ENCODE measurements around the gene ZNF468. TPM values are rescaled to one million over a fixed set of nuclear protein-coding genes. Genes with fewer than 3 reads are reported as not detected.
"Not testable (repeated sequence)": the region's sequence is repeated elsewhere in the genome, so short reads cannot be mapped to it uniquely, and the experiment has no call there.

ZNF468 gene
- total and polyA plus RNA-seq, 8 donors: 5.8 to 53.1 (median 13.1) TPM

DNA sequence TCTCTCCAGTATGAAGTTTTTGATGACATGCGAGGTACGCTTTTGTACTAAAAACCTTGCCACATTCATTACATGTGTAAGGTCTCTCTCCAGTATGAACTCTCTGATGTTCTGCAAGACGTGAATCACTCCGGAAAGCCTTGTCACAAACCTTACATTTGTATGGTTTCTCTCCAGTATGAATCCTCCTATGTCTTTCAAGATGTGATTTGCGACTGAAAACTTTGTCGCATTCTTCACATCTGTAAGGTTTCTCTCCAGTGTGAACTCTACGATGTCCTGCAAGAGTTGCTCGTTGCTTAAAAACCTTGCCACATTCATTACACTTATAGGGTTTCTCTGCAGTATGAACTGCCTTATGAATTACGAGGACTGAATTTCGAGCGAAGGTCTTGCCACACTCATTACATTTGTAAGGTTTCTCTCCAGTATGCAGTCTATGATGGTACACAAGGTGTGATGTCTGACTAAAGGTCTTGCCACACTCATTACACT lies 23.5 kb upstream of the ZNF468 start:
- intact Hi-C loops (cut with DNase I; ENCODE audit: low total_unique reads): no loop called here
- peaks cover 60 to 87% (median 75%) of the 10 kb centered on the region in 4 donors for H3K36me3 ChIP-seq
- TF ChIP-seq, protein P1, sequence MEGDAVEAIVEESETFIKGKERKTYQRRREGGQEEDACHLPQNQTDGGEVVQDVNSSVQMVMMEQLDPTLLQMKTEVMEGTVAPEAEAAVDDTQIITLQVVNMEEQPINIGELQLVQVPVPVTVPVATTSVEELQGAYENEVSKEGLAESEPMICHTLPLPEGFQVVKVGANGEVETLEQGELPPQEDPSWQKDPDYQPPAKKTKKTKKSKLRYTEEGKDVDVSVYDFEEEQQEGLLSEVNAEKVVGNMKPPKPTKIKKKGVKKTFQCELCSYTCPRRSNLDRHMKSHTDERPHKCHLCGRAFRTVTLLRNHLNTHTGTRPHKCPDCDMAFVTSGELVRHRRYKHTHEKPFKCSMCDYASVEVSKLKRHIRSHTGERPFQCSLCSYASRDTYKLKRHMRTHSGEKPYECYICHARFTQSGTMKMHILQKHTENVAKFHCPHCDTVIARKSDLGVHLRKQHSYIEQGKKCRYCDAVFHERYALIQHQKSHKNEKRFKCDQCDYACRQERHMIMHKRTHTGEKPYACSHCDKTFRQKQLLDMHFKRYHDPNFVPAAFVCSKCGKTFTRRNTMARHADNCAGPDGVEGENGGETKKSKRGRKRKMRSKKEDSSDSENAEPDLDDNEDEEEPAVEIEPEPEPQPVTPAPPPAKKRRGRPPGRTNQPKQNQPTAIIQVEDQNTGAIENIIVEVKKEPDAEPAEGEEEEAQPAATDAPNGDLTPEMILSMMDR (IDR thresholded peaks at IDR 0.05): no peak
- TF ChIP-seq EP300 (IDR thresholded peaks at IDR 0.05): no peak
- TF ChIP-seq POLR2A (IDR thresholded peaks at IDR 0.05): no peak
- no peak for TF ChIP-seq POLR2AphosphoS5 (IDR thresholded peaks at IDR 0.05)
- H3K27me3 ChIP-seq: no peaks in the 10 kb centered on the region
- H3K9me3 ChIP-seq: peaks cover 8 to 93% (median 62%) of the 10 kb centered on the region in 4 donors
- no peak for DNase-seq
- H3K4me3 ChIP-seq: no peak overlapping the region
- no peak overlapping the region for H3K27ac ChIP-seq
- no peaks in the 10 kb centered on the region for H3K4me1 ChIP-seq
- WGBS, 5 donors: 89 to 94% (median 89%) methylated on average over 11 of the region's 11 CpGs

DNA sequence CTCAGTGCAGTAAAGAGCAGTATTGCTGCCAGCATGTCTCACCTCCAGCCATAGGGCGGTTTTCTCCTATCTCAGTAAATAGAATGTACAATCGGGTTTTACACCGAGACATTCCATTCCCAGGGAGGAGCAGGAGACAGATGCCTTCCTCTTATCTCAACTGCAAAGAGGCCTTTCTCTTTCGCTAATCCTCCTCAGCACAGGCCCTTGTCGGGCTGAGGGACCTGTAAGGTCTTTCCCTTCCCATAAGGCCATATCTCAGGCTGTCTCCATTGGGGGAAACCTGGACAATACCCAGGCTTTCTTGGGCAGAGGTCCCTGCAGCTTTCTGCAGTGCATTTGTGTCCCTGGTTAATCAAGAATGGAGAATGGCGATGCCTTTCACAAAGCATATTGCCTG lies 15.6 kb upstream of the ZNF468 start:
- H3K36me3 ChIP-seq; H3K27ac ChIP-seq; intact Hi-C loops (cut with DNase I; ENCODE audit: low total_unique reads); H3K27me3 ChIP-seq; H3K4me3 ChIP-seq; DNase-seq; H3K4me1 ChIP-seq: not testable (repeated sequence)
- peaks cover 0 to 25% (median 6%) of the 10 kb centered on the region in 4 donors for H3K9me3 ChIP-seq
- WGBS, 5 donors: 63 to 71% (median 64%) methylated on average over 6 of the region's 6 CpGs

DNA sequence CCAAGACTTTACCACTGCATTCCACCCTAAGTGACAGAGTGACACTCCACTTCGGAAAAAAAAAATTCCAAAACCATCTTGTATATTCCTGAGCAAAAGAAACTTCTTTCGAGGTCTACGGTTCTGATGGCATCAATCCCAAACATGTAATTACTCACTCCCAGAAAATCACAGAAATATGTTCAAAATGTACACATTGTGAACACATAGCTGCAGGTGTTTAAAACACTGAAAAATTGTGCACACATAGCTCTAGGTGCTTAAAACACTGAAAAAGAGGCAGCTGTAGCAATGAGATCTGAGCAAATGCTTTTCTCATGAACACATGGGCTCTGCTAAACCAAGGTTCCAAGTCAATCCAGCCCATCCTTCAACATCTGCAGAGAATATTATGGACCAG lies 14.0 kb upstream of the ZNF468 start:
- no peak for DNase-seq
- TF ChIP-seq POLR2A (IDR thresholded peaks at IDR 0.05): no peak
- TF ChIP-seq POLR2AphosphoS5 (IDR thresholded peaks at IDR 0.05): no peak
- TF ChIP-seq, protein P1 (IDR thresholded peaks at IDR 0.05): no peak
- TF ChIP-seq EP300 (IDR thresholded peaks at IDR 0.05): no peak
- peaks cover 0 to 19% (median 0%) of the 10 kb centered on the region in 4 donors for H3K9me3 ChIP-seq
- H3K27ac ChIP-seq: no peak overlapping the region
- peaks cover 0 to 7% (median 0%) of the 10 kb centered on the region in 4 donors for H3K36me3 ChIP-seq
- H3K27me3 ChIP-seq: no peaks in the 10 kb centered on the region
- no peak overlapping the region for H3K4me3 ChIP-seq
- H3K4me1 ChIP-seq: no peaks in the 10 kb centered on the region
- 91 to 94% (median 92%) methylated on average over 3 of the region's 3 CpGs for WGBS, 5 donors
- intact Hi-C loops (cut with DNase I; ENCODE audit: low total_unique reads): no loop called here

DNA sequence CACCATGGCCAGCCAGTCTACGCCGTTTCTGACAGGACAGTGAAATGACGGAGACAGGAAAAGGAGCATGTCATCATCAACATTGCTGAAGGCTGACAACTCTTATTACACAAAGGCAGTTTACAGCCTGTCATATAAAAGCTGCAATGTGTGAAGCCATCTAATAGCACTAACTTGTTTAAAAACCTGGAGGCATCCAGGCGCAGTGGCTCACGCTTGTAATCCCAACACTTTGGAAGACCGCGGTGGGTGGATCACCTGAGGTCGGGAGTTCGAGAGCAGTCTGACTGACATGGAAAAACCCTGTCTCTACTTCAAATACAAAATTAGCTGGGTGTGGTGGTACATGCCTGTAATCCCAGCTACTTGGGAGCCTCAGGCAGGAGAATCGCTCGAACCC lies 10.6 kb upstream of the ZNF468 start:
- DNase-seq; intact Hi-C loops (cut with DNase I; ENCODE audit: low total_unique reads); H3K27me3 ChIP-seq; H3K4me3 ChIP-seq; H3K36me3 ChIP-seq; H3K4me1 ChIP-seq; H3K27ac ChIP-seq: not testable (repeated sequence)
- WGBS, 5 donors: 88 to 98% (median 92%) methylated on average over 11 of the region's 11 CpGs
- peaks cover 0 to 20% (median 0%) of the 10 kb centered on the region in 4 donors for H3K9me3 ChIP-seq

DNA sequence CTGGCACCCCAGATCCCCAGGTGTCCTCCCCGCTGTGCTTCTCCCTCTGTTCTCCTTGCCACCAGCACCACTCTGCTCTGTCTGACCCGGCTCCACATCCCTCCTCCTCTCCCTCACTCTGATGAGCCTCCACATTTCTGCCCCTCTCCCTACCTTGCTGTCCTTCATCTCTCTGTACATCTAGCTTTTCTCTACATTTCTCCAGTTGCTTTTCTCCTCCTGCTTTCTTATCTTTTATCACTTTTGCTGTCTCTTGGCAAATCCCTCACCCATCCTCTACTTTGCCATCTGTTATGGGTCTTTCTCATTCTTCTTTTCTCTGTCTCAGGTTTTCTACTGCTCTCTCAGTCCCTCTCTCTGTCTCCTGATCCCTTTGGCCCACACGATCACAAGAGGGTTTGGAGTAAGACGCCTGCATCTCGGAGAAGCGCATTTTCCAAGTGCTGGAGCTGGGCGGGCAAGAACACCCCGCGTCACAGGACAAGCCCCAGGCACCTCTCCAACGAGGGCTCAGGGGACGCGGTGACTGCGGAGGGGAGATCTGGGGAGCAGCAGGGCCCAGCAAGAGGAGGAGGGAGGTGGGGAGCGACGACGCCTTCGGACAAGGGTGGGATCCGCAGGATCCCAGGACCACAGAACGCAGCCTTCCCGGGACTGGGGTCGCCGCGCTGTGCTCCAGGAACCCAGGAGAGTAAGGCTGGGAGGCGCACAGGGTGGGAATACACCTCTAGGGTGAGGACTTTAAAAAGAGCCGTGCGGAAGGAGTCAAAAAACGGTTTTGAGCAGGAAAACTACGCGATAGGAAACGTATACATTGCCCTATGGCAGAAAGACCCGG lies 660 bp downstream of the ZNF468 start:
- peak in 1 of 2 donors; percentile 37 for DNase-seq
- H3K9me3 ChIP-seq; intact Hi-C loops (cut with DNase I; ENCODE audit: low total_unique reads); H3K27me3 ChIP-seq: not testable (repeated sequence)
- Histone ChIP-seq H3K36me3 (peaks cover 23 to 28% (median 27%) of the 10 kb centered on the region in 4 donors), H3K4me3 (peak overlapping the region; percentile 61 to 69 (median 67)), H3K27ac (peak overlapping the region; percentile 34 to 84 (median 77)), H3K4me1 (peaks cover 0 to 18% (median 10%) of the 10 kb centered on the region in 4 donors)
- WGBS, 5 donors: 2 to 8% (median 4%) methylated on average over 20 to 30 of the region's 31 CpGs

DNA sequence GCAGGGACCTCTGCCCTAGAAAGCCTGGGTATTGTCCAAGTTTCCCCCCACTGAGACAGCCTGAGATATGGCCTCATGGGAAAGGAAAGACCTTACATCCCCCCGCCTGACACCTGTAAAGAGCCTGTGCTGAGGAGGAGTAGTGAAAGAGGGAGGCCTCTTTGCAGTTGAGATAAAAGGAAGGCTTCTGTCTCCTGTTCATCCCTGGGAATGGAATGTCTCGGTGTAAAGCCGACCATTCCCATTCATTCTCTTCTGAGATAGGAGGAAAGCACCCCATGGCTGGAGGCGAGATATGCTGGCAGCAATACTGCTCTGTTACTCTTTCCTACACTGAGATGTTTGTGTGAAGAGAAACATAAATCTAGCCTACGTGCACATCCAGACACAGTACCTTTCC lies 10.1 kb downstream of the ZNF468 start:
- H3K4me3 ChIP-seq; H3K4me1 ChIP-seq; intact Hi-C loops (cut with DNase I; ENCODE audit: low total_unique reads); DNase-seq; H3K27me3 ChIP-seq; H3K27ac ChIP-seq: not testable (repeated sequence)
- WGBS, 5 donors: 62 to 91% (median 77%) methylated on average over 5 of the region's 5 CpGs
- peaks cover 76 to 100% (median 98%) of the 10 kb centered on the region in 4 donors for H3K36me3 ChIP-seq
- H3K9me3 ChIP-seq: peaks cover 14 to 65% (median 51%) of the 10 kb centered on the region in 4 donors

DNA sequence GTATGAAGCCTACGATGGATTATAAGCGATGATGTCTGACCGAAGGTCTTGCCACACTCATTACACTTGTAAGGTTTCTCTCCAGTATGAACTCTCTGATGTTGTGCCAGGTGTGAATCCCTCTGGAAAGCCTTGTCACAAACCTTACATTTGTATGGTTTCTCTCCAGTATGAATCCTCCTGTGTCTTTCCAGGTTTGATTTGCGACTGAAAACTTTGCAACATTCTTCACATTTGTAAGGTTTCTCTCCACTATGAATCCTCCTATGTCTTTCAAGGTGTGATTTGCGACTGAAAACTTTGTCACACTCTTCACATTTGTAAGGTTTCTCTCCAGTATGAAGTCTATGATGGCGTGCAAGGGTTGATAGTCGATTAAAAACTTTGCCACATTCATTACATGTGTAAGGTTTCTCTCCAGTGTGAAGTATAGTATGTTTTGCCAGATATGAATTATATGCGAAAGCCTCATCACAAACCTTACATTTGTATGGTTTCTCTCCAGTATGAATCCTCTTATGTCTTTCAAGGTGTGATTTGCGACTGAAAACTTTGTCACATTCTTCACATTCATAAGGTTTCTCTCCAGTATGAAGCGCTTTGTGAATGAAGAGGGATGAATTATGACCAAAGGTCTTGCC lies 16.5 kb downstream of the ZNF468 start:
- H3K4me1 ChIP-seq; DNase-seq; H3K27ac ChIP-seq; H3K4me3 ChIP-seq; intact Hi-C loops (cut with DNase I; ENCODE audit: low total_unique reads); H3K27me3 ChIP-seq: not testable (repeated sequence)
- 96 to 99% (median 98%) methylated on average over 10 of the region's 10 CpGs for WGBS, 5 donors
- peaks cover 51 to 100% (median 92%) of the 10 kb centered on the region in 4 donors for H3K9me3 ChIP-seq
- H3K36me3 ChIP-seq: peaks cover 60 to 95% (median 79%) of the 10 kb centered on the region in 4 donors

DNA sequence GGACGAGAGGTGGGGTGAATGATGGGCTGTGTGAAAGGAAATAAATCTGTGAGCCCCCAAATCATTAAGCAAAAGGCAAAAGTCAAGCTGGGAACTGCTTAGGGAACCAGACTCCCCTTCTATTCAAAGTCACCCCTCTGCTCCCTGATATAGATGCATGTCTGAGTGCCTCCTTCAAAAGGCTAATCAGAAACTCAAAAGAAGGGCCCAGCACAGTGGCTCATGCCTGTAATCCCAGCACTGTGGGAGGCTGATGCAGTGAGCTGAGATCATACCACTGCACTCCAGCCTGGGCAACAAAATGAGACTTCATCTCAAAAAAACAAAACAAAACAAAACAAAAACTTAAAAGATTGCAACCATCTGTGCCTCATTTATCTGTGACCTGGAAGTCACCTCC lies 23.1 kb downstream of the ZNF468 start:
- H3K9me3 ChIP-seq: peaks cover 13 to 79% (median 46%) of the 10 kb centered on the region in 4 donors
- H3K4me3 ChIP-seq; H3K27ac ChIP-seq; intact Hi-C loops (cut with DNase I; ENCODE audit: low total_unique reads); H3K4me1 ChIP-seq; H3K27me3 ChIP-seq; DNase-seq: not testable (repeated sequence)
- 65 to 86% (median 81%) methylated on average over 1 of the region's 1 CpG for WGBS, 5 donors
- H3K36me3 ChIP-seq: peaks cover 2 to 33% (median 13%) of the 10 kb centered on the region in 4 donors

DNA sequence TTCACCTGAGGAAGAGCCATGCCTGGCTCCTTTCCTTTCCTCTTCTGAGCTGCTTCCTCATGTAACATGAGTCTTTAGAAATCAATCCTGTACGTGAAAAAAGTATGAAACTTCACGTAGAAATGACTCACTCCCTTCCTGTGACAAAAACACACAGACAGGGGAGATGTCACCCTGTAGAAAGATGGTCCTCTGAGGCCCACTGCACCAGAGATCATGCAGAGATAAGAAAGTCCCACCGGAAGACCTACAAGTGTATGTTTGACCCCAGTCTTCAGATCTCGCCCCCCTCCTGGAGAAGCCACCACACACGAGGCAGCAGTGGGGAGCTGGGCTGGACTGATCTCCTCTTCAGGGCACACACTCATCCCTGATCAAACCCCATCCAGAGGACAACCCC lies 23.9 kb downstream of the ZNF468 start:
- WGBS, 5 donors: 57 to 71% (median 64%) methylated on average over 5 of the region's 5 CpGs
- H3K4me3 ChIP-seq; H3K27ac ChIP-seq; H3K27me3 ChIP-seq; H3K4me1 ChIP-seq; intact Hi-C loops (cut with DNase I; ENCODE audit: low total_unique reads); DNase-seq: not testable (repeated sequence)
- Histone ChIP-seq H3K9me3 (peaks cover 11 to 71% (median 39%) of the 10 kb centered on the region in 4 donors), H3K36me3 (peaks cover 0 to 26% (median 6%) of the 10 kb centered on the region in 4 donors)

Measured in stomach (tissue), 9 donors.